Adrenal gland (tissue), 5 donors: ENCODE measurements around the gene STYX.

Experiments
- POLR2A ChIP-seq, 2 donors: fragments of 450-650 bp; IDR thresholded peaks; one replicate each; pipeline ENCODE4 v1.6.1; 2017; ENCODE audit warnings: antibody characterized with exemption in 2 of 2, mild to moderate bottlenecking in 2 of 2, moderate library complexity in 1 of 2
- TF ChIP-seq, protein P1 (sequence below), 6 experiments: fragments of 450-650 bp in 4 of 6; fragments of 200-600 bp in 2 of 6; sonication (generic) in 1 of 6; IDR thresholded peaks; 1 replicate in 5 of 6; 2 replicates in 1 of 6; pipeline versions ENCODE4 v1.5.1 to v1.8.0; 2016 to 2021; ENCODE audit warnings: antibody characterized with exemption in 6 of 6, mild to moderate bottlenecking in 2 of 6, moderate library complexity in 1 of 6
- donor health status: DM: no; HTN: no; CAD: no.

DNA sequence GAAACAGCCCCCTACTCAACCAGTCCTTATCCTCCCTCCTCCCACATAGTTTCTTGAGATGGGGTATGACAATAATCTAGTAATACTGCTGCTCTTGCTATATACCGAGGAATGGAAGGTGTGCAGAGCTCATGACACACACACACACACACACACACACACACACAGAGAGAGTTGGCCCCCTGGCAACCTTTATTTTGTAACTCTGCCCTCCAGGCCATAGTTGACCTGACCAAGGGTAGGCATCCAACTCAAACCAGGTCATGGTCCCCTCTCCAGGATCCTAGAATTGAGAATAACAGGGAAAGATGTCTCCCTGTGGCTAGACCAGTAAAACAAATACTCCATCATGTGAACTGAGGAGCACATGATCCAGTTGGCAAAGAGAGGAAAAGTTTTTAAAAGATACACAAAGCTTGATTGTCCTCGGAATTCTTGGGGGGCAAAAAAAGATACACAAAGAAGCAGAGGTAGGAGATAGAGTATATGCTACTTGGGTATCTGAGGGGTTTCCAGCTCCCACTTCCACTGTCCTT, 45.9 kb upstream of the STYX start:
- no peak for TF ChIP-seq POLR2A (IDR thresholded peaks at IDR 0.05)
- TF ChIP-seq, protein P1, sequence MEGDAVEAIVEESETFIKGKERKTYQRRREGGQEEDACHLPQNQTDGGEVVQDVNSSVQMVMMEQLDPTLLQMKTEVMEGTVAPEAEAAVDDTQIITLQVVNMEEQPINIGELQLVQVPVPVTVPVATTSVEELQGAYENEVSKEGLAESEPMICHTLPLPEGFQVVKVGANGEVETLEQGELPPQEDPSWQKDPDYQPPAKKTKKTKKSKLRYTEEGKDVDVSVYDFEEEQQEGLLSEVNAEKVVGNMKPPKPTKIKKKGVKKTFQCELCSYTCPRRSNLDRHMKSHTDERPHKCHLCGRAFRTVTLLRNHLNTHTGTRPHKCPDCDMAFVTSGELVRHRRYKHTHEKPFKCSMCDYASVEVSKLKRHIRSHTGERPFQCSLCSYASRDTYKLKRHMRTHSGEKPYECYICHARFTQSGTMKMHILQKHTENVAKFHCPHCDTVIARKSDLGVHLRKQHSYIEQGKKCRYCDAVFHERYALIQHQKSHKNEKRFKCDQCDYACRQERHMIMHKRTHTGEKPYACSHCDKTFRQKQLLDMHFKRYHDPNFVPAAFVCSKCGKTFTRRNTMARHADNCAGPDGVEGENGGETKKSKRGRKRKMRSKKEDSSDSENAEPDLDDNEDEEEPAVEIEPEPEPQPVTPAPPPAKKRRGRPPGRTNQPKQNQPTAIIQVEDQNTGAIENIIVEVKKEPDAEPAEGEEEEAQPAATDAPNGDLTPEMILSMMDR (IDR thresholded peaks at IDR 0.05) = no peak
